Astrocyte (in vitro differentiated cells and primary cell): ENCODE measurements around the gene ADAM30. TPM values are rescaled to one million over a fixed set of nuclear protein-coding genes. Genes with fewer than 3 reads are reported as not detected.

Experiments
- DNase-seq: peaks from one replicate; pipeline ENCODE4 v3.0.0-alpha.2; 2010; ENCODE audit warnings: low read depth
- FAIRE-seq: peaks from 2 replicates; lab custom pipeline; 2011; peaks lifted over from hg19 to GRCh38; lab: Jason Lieb, UNC
- H2AFZ ChIP-seq: 2 replicates; pipeline ENCODE4 v1.6.0; 2012; ENCODE audit warnings: low read depth, low read length, inconsistent platforms
- H3K27ac ChIP-seq: 2 replicates; pipeline ENCODE4 v1.5.1; 2011; ENCODE audit warnings: low read depth, low read length, inconsistent platforms
- H3K27me3 ChIP-seq: 2 replicates; pipeline ENCODE4 v1.6.0; 2011; ENCODE audit warnings: low read length, inconsistent platforms; ENCODE audit not compliant: insufficient read depth
- H3K36me3 ChIP-seq: 2 replicates; pipeline ENCODE4 v1.5.1; 2011; ENCODE audit warnings: low read length, inconsistent platforms; ENCODE audit not compliant: insufficient read depth
- H3K4me1 ChIP-seq: 2 replicates; pipeline ENCODE4 v1.5.1; 2011; ENCODE audit warnings: low read length, inconsistent platforms; ENCODE audit not compliant: insufficient read depth
- H3K4me2 ChIP-seq: 2 replicates; pipeline ENCODE4 v1.6.0; 2012; ENCODE audit warnings: low read length, inconsistent platforms
- H3K4me3 ChIP-seq: 2 replicates; pipeline ENCODE4 v1.5.1; 2011; ENCODE audit warnings: low read depth, mild to moderate bottlenecking, low read length, inconsistent platforms; ENCODE audit not compliant: insufficient read depth
- H3K79me2 ChIP-seq: 2 replicates; pipeline ENCODE4 v1.6.0; 2012; ENCODE audit warnings: mild to moderate bottlenecking, low read length, inconsistent platforms; ENCODE audit not compliant: insufficient read depth
- H3K9ac ChIP-seq: 2 replicates; pipeline ENCODE4 v1.6.0; 2012; ENCODE audit warnings: mild to moderate bottlenecking, low read length, inconsistent platforms
- H3K9me3 ChIP-seq: 2 replicates; pipeline ENCODE4 v1.5.1; 2012; ENCODE audit warnings: low read depth, mild to moderate bottlenecking, low read length, inconsistent platforms; ENCODE audit not compliant: insufficient read depth
- H4K20me1 ChIP-seq: 2 replicates; pipeline ENCODE4 v1.6.0; 2012; ENCODE audit warnings: low read length, inconsistent platforms; ENCODE audit not compliant: insufficient read depth
- H3K27ac Mint-ChIP-seq: one replicate; pipeline ENCODE4 v1.8.0; 2021; ENCODE audit warnings: mild to moderate bottlenecking, mixed read lengths; ENCODE audit not compliant: unreplicated experiment
- H3K27me3 Mint-ChIP-seq: one replicate; pipeline ENCODE4 v1.8.0; 2021; ENCODE audit warnings: low read depth, mixed read lengths; ENCODE audit not compliant: unreplicated experiment
- H3K36me3 Mint-ChIP-seq: one replicate; pipeline ENCODE4 v1.8.0; 2021; ENCODE audit warnings: low read depth, mixed read lengths; ENCODE audit not compliant: unreplicated experiment
- H3K4me1 Mint-ChIP-seq: one replicate; pipeline ENCODE4 v1.8.0; 2021; ENCODE audit warnings: low read depth, mixed read lengths; ENCODE audit not compliant: unreplicated experiment
- H3K4me3 Mint-ChIP-seq: one replicate; pipeline ENCODE4 v1.8.0; 2021; ENCODE audit warnings: mild to moderate bottlenecking, moderate library complexity, mixed read lengths; ENCODE audit not compliant: unreplicated experiment
- H3K9me3 Mint-ChIP-seq: one replicate; pipeline ENCODE4 v1.8.0; 2021; ENCODE audit warnings: mild to moderate bottlenecking, mixed read lengths; ENCODE audit not compliant: unreplicated experiment
- EZH2 ChIP-seq: IDR thresholded peaks from 2 replicates; pipeline ENCODE4 v1.6.1; 2012; ENCODE audit warnings: mild to moderate bottlenecking, low read length, inconsistent platforms; ENCODE audit not compliant: insufficient read depth
- total RNA-seq: library from RNA; stranded (reverse); gene quantifications from 2 replicates; pipeline ENCODE4 v1.2.1, GENCODE V29; 2021
- TF ChIP-seq, protein P1 (sequence below): IDR thresholded peaks from 2 replicates; pipeline ENCODE4 v1.5.1; 2011; ENCODE audit warnings: low read depth, mild to moderate bottlenecking, inconsistent platforms, low read length, moderate library complexity; ENCODE audit not compliant: insufficient read depth

The ADAM30 gene
- total RNA-seq, 1 donor from 2014 or later, result not detected

DNA sequence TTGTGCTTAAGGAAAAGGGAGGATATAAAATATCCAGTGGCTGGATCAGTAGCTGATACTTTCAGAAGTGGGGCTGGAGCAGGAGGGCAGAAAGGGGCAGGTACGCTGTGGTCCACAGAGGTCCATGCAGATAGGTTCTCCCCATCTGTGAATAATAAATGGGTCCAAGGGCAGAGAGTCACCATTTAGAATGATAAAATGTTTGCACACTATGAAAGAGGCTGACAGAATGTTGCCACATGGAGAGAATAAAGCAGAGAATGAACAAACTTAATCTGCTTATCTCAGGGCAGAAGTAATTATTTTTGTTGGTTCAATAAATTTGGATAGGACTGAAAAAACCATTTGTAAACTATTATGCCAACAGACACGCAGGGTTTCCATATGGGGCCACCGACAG is 16.6 kb upstream of the ADAM30 start:
- TF ChIP-seq, protein P1, sequence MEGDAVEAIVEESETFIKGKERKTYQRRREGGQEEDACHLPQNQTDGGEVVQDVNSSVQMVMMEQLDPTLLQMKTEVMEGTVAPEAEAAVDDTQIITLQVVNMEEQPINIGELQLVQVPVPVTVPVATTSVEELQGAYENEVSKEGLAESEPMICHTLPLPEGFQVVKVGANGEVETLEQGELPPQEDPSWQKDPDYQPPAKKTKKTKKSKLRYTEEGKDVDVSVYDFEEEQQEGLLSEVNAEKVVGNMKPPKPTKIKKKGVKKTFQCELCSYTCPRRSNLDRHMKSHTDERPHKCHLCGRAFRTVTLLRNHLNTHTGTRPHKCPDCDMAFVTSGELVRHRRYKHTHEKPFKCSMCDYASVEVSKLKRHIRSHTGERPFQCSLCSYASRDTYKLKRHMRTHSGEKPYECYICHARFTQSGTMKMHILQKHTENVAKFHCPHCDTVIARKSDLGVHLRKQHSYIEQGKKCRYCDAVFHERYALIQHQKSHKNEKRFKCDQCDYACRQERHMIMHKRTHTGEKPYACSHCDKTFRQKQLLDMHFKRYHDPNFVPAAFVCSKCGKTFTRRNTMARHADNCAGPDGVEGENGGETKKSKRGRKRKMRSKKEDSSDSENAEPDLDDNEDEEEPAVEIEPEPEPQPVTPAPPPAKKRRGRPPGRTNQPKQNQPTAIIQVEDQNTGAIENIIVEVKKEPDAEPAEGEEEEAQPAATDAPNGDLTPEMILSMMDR, result no peak
- no peak for TF ChIP-seq EZH2
- H3K36me3 ChIP-seq, result peaks cover 43% of the 10 kb centered on the region
- FAIRE-seq (no peak), DNase-seq (no peak)
- H3K27ac ChIP-seq, result no peak overlapping the region
- H3K9ac ChIP-seq, result no peak overlapping the region
- H2AFZ ChIP-seq, result no peak overlapping the region
- peak overlapping the region; percentile 5 for H3K27ac Mint-ChIP-seq
- peaks cover 58% of the 10 kb centered on the region for H3K36me3 Mint-ChIP-seq
- no peaks in the 10 kb centered on the region for H3K27me3 Mint-ChIP-seq
- no peak overlapping the region for H3K4me2 ChIP-seq
- no peaks in the 10 kb centered on the region for H3K9me3 ChIP-seq
- peaks cover 20% of the 10 kb centered on the region for H4K20me1 ChIP-seq
- no peaks in the 10 kb centered on the region for H3K79me2 ChIP-seq
- H3K4me1 ChIP-seq, result no peaks in the 10 kb centered on the region
- H3K4me3 ChIP-seq, result no peak overlapping the region
- no peak overlapping the region for H3K4me3 Mint-ChIP-seq
- H3K27me3 ChIP-seq, result no peaks in the 10 kb centered on the region
- peaks cover 22% of the 10 kb centered on the region for H3K4me1 Mint-ChIP-seq
- H3K9me3 Mint-ChIP-seq, result no peaks in the 10 kb centered on the region

DNA sequence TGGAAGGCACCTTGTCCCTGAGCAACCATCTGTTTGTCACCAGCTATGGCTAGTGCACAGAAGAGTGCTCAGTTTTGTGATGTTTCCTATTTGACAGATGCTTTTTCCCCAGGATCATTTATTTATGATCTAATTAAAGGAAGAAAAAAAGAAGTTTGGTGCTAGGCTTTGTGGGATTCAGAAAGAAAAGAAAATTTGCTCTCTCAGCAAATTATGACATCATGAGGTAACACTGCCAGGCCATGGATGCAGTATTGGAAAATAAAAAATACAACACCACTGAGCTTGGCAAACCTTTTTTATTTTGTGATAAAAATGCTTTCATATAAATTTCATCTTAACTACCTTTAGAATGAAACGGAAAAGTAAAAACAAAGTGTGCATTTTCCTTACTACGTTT is 15.5 kb upstream of the ADAM30 start:
- Mint-ChIP-seq H3K9me3 (peaks cover under 1% of the 10 kb centered on the region), H3K36me3 (peaks cover 65% of the 10 kb centered on the region), H3K27me3 (no peaks in the 10 kb centered on the region), H3K4me1 (peaks cover 15% of the 10 kb centered on the region), H3K4me3 (no peak overlapping the region), H3K27ac (no peak overlapping the region)
- no peak for DNase-seq
- Histone ChIP-seq H3K79me2 (no peaks in the 10 kb centered on the region), H3K9ac (no peak overlapping the region), H3K4me2 (no peak overlapping the region), H3K4me3 (no peak overlapping the region), H4K20me1 (peaks cover 20% of the 10 kb centered on the region), H3K9me3 (no peaks in the 10 kb centered on the region), H3K27me3 (no peaks in the 10 kb centered on the region), H3K36me3 (peaks cover 32% of the 10 kb centered on the region), H2AFZ (no peak overlapping the region), H3K27ac (no peak overlapping the region), H3K4me1 (no peaks in the 10 kb centered on the region)
- TF ChIP-seq, protein P1, result no peak
- no peak for TF ChIP-seq EZH2
- FAIRE-seq, result no peak

DNA sequence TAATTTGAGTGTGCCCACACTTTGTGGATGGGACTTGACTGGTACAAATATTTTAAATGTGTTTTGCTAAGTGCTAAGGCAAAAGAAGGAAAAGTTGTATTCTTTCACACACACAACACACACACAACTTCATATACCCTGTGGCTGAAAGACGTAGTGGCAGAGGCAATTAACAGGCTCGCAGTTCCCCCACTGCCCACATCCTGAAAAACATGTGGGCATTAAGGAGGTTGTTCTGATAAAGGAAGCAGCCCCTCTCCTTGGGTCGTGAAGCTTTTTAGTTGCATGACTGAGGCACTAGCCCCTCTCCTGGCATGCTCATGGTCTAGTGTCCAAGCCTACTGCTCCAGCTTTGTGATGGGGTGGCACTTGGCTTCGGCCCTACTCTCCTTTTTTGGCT is 14.3 kb upstream of the ADAM30 start:
- Mint-ChIP-seq H3K27ac (no peak overlapping the region), H3K36me3 (peaks cover 58% of the 10 kb centered on the region), H3K4me3 (no peak overlapping the region), H3K9me3 (peaks cover 7% of the 10 kb centered on the region), H3K27me3 (no peaks in the 10 kb centered on the region), H3K4me1 (peaks cover 15% of the 10 kb centered on the region)
- Histone ChIP-seq H3K27me3 (no peaks in the 10 kb centered on the region), H3K79me2 (no peaks in the 10 kb centered on the region), H3K9me3 (no peaks in the 10 kb centered on the region), H3K9ac (no peak overlapping the region), H2AFZ (no peak overlapping the region), H4K20me1 (peaks cover 20% of the 10 kb centered on the region), H3K4me2 (no peak overlapping the region), H3K36me3 (peaks cover 21% of the 10 kb centered on the region), H3K27ac (no peak overlapping the region), H3K4me1 (no peaks in the 10 kb centered on the region), H3K4me3 (no peak overlapping the region)
- FAIRE-seq (no peak), DNase-seq (no peak)
- TF ChIP-seq EZH2, result no peak
- TF ChIP-seq, protein P1, result no peak
